ENCODE results near the gene FRMD5.

GRCh38 chr15:44145495-44145894 lies 49.6 kb downstream of the FRMD5 start:
- no peak for TF ChIP-seq CTCF (IDR thresholded peaks at IDR 0.05)
- TF ChIP-seq POLR2A (IDR thresholded peaks at IDR 0.05) = no peak

All from lower leg skin (tissue), 3 donors.